OCI-LY1 (cell line): Measurements from ENCODE around the gene CXADR.

Source experiments
- CTCF ChIP-seq: fragments of 200-600 bp; sonication (generic), shearing (Covaris generic); IDR thresholded peaks from 2 replicates; pipeline ENCODE4 v1.5.1; 2017; ENCODE audit warnings: mild to moderate bottlenecking, antibody characterized with exemption, low read length, moderate library complexity, mixed read lengths
- EZH2 ChIP-seq: fragments of 200-600 bp; sonication (generic), shearing (Covaris generic); IDR thresholded peaks from 2 replicates; pipeline ENCODE4 v1.8.0; 2017; ENCODE audit warnings: borderline replicate concordance, mixed run types, mild to moderate bottlenecking, antibody characterized with exemption, low read length, moderate library complexity, mixed read lengths

GRCh38 chr21:17585875-17586450 is 73.1 kb downstream of the CXADR start:
- TF ChIP-seq CTCF: peak; percentile 64
- TF ChIP-seq EZH2: no peak
